Measurements from ENCODE around the gene PLD5.

DNA sequence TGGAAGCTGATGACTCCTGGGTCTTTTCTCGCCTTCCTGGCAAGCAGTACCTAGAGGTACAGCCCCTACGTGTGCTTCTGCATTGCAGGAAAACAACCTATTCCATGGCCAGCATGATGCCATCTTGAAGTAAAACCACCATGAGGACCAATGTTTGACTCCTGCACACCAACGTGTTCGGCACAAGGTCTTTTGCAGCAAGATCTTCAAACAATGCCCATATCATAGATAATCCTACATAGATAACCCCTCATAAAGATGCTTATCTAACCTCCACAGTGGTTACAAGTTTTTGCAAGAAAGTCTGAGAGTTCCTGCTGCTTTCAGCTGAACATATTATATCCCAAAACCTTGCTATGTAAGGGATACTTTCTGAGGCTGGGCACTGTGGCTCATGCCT lies 384.5 kb downstream of the PLD5 start:
- TF ChIP-seq CTCF (IDR thresholded peaks at IDR 0.05; ENCODE audit: low read depth, low read length, missing input control) (no peak), HNF4A (conservative IDR thresholded peaks at IDR 0.05) (no peak), ZBTB33 (IDR thresholded peaks at IDR 0.05) (no peak), RAD21 (IDR thresholded peaks at IDR 0.05) (no peak), TAF1 (conservative IDR thresholded peaks at IDR 0.05) (no peak), FOXA1 (IDR thresholded peaks at IDR 0.05) (no peak), ATF3 (IDR thresholded peaks at IDR 0.05) (no peak), YY1 (IDR thresholded peaks at IDR 0.05) (no peak)
- TF ChIP-seq, protein P1, sequence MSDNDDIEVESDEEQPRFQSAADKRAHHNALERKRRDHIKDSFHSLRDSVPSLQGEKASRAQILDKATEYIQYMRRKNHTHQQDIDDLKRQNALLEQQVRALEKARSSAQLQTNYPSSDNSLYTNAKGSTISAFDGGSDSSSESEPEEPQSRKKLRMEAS (IDR thresholded peaks at IDR 0.05) = no peak

Data from liver (tissue), 3 donors.